ENCODE results near the gene CDX2.

The CDX2 gene

GRCh38 chr13:27927444-27928352 lies 41.4 kb downstream of the CDX2 start:
- DNase-seq, result no peak

GRCh38 chr13:27926644-27927434 lies 42.3 kb downstream of the CDX2 start:
- DNase-seq, result no peak

GRCh38 chr13:27925220-27925991 lies 43.7 kb downstream of the CDX2 start:
- no peak for DNase-seq

GRCh38 chr13:27924529-27925141 lies 44.5 kb downstream of the CDX2 start:
- DNase-seq, result no peak

- DNase-seq, result peak; percentile 26
Observed at GRCh38 chr13:27923794-27924528, 45.2 kb downstream of the CDX2 start.

- DNase-seq, result no peak
Observed at GRCh38 chr13:27922883-27923612, 46.1 kb downstream of the CDX2 start.

GRCh38 chr13:27921961-27922882 lies 46.9 kb downstream of the CDX2 start:
- no peak for DNase-seq

GRCh38 chr13:27921421-27921960 lies 47.6 kb downstream of the CDX2 start:
- peak; percentile 26 for DNase-seq

GRCh38 chr13:27920677-27921420 lies 48.3 kb downstream of the CDX2 start:
- no peak for DNase-seq

GRCh38 chr13:27919934-27920676 lies 49.0 kb downstream of the CDX2 start, which contains the start of gene PDX1:
Gene PDX1, plus strand, starts transcription at chr13:27920000. Its CDS starts 139 bp downstream, at chr13:27920139.
- DNase-seq, result no peak

GRCh38 chr13:27919659-27919933 lies 49.5 kb downstream of the CDX2 start:
- DNase-seq, result peak; percentile 28

- no peak for DNase-seq
Observed at GRCh38 chr13:27918918-27919658, 50.0 kb downstream of the CDX2 start.

GRCh38 chr13:27918041-27918917 lies 50.8 kb downstream of the CDX2 start:
- no peak for DNase-seq

GRCh38 chr13:27917121-27917947 lies 51.8 kb downstream of the CDX2 start:
- no peak for DNase-seq
